Omental fat pad (tissue), 4 donors: Measurements from ENCODE around the gene SPINK14. TPM values are rescaled to one million over a fixed set of nuclear protein-coding genes. Genes with fewer than 3 reads are reported as not detected.

Source experiments
- ATAC-seq: fragments of 150-250 bp; one replicate; pipeline ENCODE4 v1.9.1; 2016; ENCODE audit warnings: mild to moderate bottlenecking, moderate library complexity; ENCODE audit not compliant: low FRiP score
- DNase-seq: peaks from one replicate; pipeline ENCODE4 v3.0.0-alpha.2; 2019; ENCODE audit warnings: low spot score
- CTCF ChIP-seq, 3 donors: fragments of 450-650 bp; IDR thresholded peaks; one replicate each; pipeline ENCODE4 v1.5.1; 2016 to 2017; ENCODE audit warnings: antibody characterized with exemption in 3 of 3, mild to moderate bottlenecking in 3 of 3, moderate library complexity in 2 of 3
- total RNA-seq, 4 donors: library from RNA; depleted of rRNA; stranded (reverse); fragments of >200 nt; gene quantifications; one replicate each; pipeline ENCODE4 v1.1.0, GENCODE V29; 2016

Gene SPINK14
- total RNA-seq, 4 donors from 2014 or later: not detected

- no peak for TF ChIP-seq CTCF (IDR thresholded peaks at IDR 0.05)
- no peak for ATAC-seq
- DNase-seq: no peak
These were observed 21.9 kb upstream of the SPINK14 start for GRCh38 chr5:148146487-148146886.

- ATAC-seq: no peak
- no peak for DNase-seq
- no peak for TF ChIP-seq CTCF (IDR thresholded peaks at IDR 0.05)
These were observed 20.9 kb upstream of the SPINK14 start for GRCh38 chr5:148147415-148147814.

GRCh38 chr5:148151872-148152271 lies 16.5 kb upstream of the SPINK14 start:
- no peak for DNase-seq
- no peak for TF ChIP-seq CTCF (IDR thresholded peaks at IDR 0.05)
- ATAC-seq: no peak

GRCh38 chr5:148152781-148153180 lies 15.6 kb upstream of the SPINK14 start:
- ATAC-seq (no peak), DNase-seq (no peak)
- TF ChIP-seq CTCF (IDR thresholded peaks at IDR 0.05): no peak

- no peak for TF ChIP-seq CTCF (IDR thresholded peaks at IDR 0.05)
- DNase-seq (no peak), ATAC-seq (no peak)
These were observed 11.7 kb upstream of the SPINK14 start for GRCh38 chr5:148156609-148157008.

- no peak for ATAC-seq
These were observed 6.3 kb upstream of the SPINK14 start for GRCh38 chr5:148162038-148162437.

More at GRCh38 chr5:148162038-148162437, 6.3 kb upstream of the SPINK14 start:
- no peak for DNase-seq
- TF ChIP-seq CTCF (IDR thresholded peaks at IDR 0.05): no peak
